ENCODE data around the gene HDAC6. TPM values are rescaled to one million over a fixed set of nuclear protein-coding genes. Genes with fewer than 3 reads are reported as not detected.

The HDAC6 gene
- total and polyA plus RNA-seq, 10 of the 15 experiments (the other 5 are each of a cell fraction or from before 2014, with no cell fraction given): 8.3 to 47.0 (median 34.1) TPM

DNA sequence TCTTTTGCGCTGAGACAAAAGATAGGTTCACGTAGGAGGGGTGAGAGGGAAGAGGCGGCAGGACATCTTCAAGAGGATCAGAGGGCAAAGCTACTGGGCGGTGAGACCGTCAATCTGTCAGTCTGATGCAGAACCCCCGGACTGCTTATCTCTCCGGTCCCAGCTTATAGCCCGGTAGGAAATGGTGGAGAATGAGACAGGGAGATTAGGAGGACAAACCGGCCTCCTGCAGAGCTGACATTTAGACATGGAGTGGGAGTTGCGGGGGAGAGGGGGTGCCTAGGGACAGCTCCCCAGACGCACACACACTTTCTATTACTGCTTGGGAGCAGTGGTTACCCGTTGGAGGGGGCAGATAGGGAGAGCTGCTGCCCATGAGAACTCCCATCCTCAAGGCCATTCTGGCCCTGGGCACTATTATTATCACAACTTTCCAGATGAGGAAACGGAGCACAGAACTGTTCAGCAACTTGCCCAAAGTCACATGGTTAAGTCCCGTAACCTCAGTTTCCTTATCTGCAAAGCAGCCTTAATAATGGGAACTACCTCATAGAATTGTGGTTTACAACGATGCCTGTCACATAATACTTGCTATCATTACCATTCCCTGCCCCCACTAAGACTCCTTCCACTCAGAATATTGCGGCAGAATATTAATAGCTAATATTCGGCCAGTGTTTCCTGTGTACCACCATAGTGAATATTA is 1.1 kb upstream of the HDAC6 start:
- H3K4me1 ChIP-seq (ENCODE audit: control insufficient read depth, insufficient read depth, low read length): no peaks in the 10 kb centered on the region
- ATAC-seq (no peak), FAIRE-seq (no peak), DNase-seq (ENCODE audit: low read depth, low spot score) (no peak)
- H3K4me2 ChIP-seq (ENCODE audit: control insufficient read depth, insufficient read depth): peak overlapping the region; percentile 90
- RAD21 ChIA-PET (ENCODE audit: unreplicated experiment): interaction anchor here (0.8 to 1.7 kb wide), 4 partner anchors 97 to 169 kb away, joined by 3 to 7 read pairs (median 6); partner anchors contain the start of genes PQBP1 and TIMM17B
- POLR2A ChIA-PET: interaction anchor here (0.9 to 1.9 kb wide), 7 partner anchors 63 to 201 kb away, joined by 3 to 10 read pairs (median 5); partner anchors contain the start of genes GRIPAP1, OTUD5, PQBP1 and TIMM17B
- intact Hi-C loops (cut with micrococcal nuclease; ENCODE audit: unreplicated experiment): loop anchor here (5.0 kb wide), 4 partner anchors 103 to 242 kb away; partner anchors contain the start of genes OTUD5, SUV39H1 and TFE3
- H3K27ac ChIP-seq (ENCODE audit: control insufficient read depth, insufficient read depth): peak overlapping the region; percentile 94
- in situ Hi-C loops (cut with MboI): loop anchor here (10.0 kb wide), 1 partner anchor 384 kb away; the partner anchor contains the start of gene PRICKLE3
- H3K36me3 ChIP-seq (ENCODE audit: control insufficient read depth in 2 of 2, insufficient read depth in 2 of 2, low read length in 1 of 2): peaks cover 0 to 3% of the 10 kb centered on the region in 2 experiments; a peak in 1 of 4 replicates
- TSS peak; percentile 98 for BruUV-seq (replicated peaks)
- no peaks in the 10 kb centered on the region; the same call in none of the 2 replicates for H3K79me2 ChIP-seq (ENCODE audit: control insufficient read depth, insufficient read depth, low read length)
- SMC1A ChIA-PET (ENCODE audit: uncharacterized antibody, unreplicated experiment): interaction anchor here (1.0 to 1.2 kb wide), 4 partner anchors 11 to 137 kb away, joined by 3 to 4 read pairs (median 3); partner anchors contain the start of genes PQBP1 and TIMM17B
- H3K9me3 ChIP-seq (replicated peaks; ENCODE audit: control insufficient read depth, insufficient read depth, low read length): no peaks in the 10 kb centered on the region
- peak overlapping the region; percentile 98 for H2AFZ ChIP-seq (ENCODE audit: control insufficient read depth, low read depth, low read length)
- TF ChIP-seq IKZF2 (IDR thresholded peaks at IDR 0.05) (0 out of 4 replicates have a peak, but pooled peaks of 1 of the 2 experiments have one; percentile 20), RAD51 (IDR thresholded peaks at IDR 0.05) (peak; percentile 20; the same call in 1 of the 2 replicates), PML (IDR thresholded peaks at IDR 0.05; ENCODE audit: low read length) (peak; percentile 62; the same call in 1 of the 2 replicates), RUNX3 (IDR thresholded peaks at IDR 0.05; ENCODE audit: low read length) (no peak; the same call in 1 of the 2 replicates), MEF2B (IDR thresholded peaks at IDR 0.05; ENCODE audit: partially characterized antibody, poor library complexity, severe bottlenecking) (no peak), DPF2 (IDR thresholded peaks at IDR 0.05) (0 out of 2 replicates have a peak, but pooled peaks have one; percentile 32)
- TF ChIP-seq, protein P1, sequence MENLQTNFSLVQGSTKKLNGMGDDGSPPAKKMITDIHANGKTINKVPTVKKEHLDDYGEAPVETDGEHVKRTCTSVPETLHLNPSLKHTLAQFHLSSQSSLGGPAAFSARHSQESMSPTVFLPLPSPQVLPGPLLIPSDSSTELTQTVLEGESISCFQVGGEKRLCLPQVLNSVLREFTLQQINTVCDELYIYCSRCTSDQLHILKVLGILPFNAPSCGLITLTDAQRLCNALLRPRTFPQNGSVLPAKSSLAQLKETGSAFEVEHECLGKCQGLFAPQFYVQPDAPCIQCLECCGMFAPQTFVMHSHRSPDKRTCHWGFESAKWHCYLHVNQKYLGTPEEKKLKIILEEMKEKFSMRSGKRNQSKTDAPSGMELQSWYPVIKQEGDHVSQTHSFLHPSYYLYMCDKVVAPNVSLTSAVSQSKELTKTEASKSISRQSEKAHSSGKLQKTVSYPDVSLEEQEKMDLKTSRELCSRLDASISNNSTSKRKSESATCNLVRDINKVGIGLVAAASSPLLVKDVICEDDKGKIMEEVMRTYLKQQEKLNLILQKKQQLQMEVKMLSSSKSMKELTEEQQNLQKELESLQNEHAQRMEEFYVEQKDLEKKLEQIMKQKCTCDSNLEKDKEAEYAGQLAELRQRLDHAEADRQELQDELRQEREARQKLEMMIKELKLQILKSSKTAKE (IDR thresholded peaks at IDR 0.05; ENCODE audit: low read depth, poor library complexity, severe bottlenecking): peak; percentile 51
- H3K4me3 ChIP-seq: peak overlapping the region; percentile 69
- CTCF ChIA-PET: interaction anchor here (1.0 to 1.4 kb wide), 3 partner anchors 63 to 150 kb away, joined by 3 to 4 read pairs (median 3); no protein-coding TSS in a partner anchor
- no peaks in the 10 kb centered on the region for H4K20me1 ChIP-seq (ENCODE audit: control insufficient read depth, insufficient read depth)
- 29% methylated on average over 17 of the region's 17 CpGs for WGBS (ENCODE audit: insufficient coverage, insufficient replicate concordance, low lambda C conversion rate, missing lambda C conversion rate)
- peak overlapping the region; percentile 78 for H3K9ac ChIP-seq (ENCODE audit: control insufficient read depth, insufficient read depth, low read length)
- no peaks in the 10 kb centered on the region for H3K27me3 ChIP-seq (replicated peaks in 1 of 2; ENCODE audit: control insufficient read depth in 2 of 2, insufficient read depth in 2 of 2, low read length in 1 of 2)
